HepG2 (cell line): ENCODE measurements around the gene OSBP. TPM values are rescaled to one million over a fixed set of nuclear protein-coding genes. Genes with fewer than 3 reads are reported as not detected.
A peak's percentile ranks its signal among the peaks of the same experiment; 100 is the strongest.

ENCODE experiments used
- EP300 ChIP-seq, 3 experiments: sonication (generic) in 1 of 3; formaldehyde crosslinking in 1 of 3; IDR thresholded peaks; 2 replicates each; pipeline versions ENCODE4 v1.5.1 to v1.6.1; 2011 to 2020; ENCODE audit warnings: low read depth in 2 of 3, low read length in 2 of 3, borderline replicate concordance in 1 of 3, improper control_type of control experiment in 1 of 3, mild to moderate bottlenecking in 1 of 3, missing genetic modification reagents in 1 of 3, moderate library complexity in 1 of 3
- ETV5 ChIP-seq: IDR thresholded peaks from 2 replicates; pipeline ENCODE4 v1.6.1; 2018; ENCODE audit warnings: missing biosample characterization, missing genetic modification reagents, inconsistent platforms, borderline replicate concordance
- JUND ChIP-seq: sonication (generic); formaldehyde crosslinking; IDR thresholded peaks from 2 replicates; pipeline ENCODE4 v1.8.0; 2022; ENCODE audit warnings: mild to moderate bottlenecking, missing genetic modification reagents
- KAT8 ChIP-seq: IDR thresholded peaks from 2 replicates; pipeline ENCODE4 v1.6.1; 2016; ENCODE audit warnings: missing genetic modification reagents, missing compliant biosample characterization
- KDM1A ChIP-seq: IDR thresholded peaks from 2 replicates; pipeline ENCODE4 v1.6.1; 2016; ENCODE audit warnings: missing compliant biosample characterization
- MYNN ChIP-seq: sonication (generic); formaldehyde crosslinking; IDR thresholded peaks from 2 replicates; pipeline ENCODE4 v1.4.0; 2020; ENCODE audit warnings: mild to moderate bottlenecking, low read depth, missing genetic modification reagents
- SMAD3 ChIP-seq: sonication (generic); formaldehyde crosslinking; IDR thresholded peaks from 2 replicates; pipeline ENCODE4 v1.4.0; 2020; ENCODE audit warnings: missing genetic modification reagents
- SNAPC2 ChIP-seq: sonication (generic); formaldehyde crosslinking; IDR thresholded peaks from 2 replicates; pipeline ENCODE4 v1.8.1; 2022; ENCODE audit warnings: mild to moderate bottlenecking, missing genetic modification reagents
- ZEB1 ChIP-seq: IDR thresholded peaks from 2 replicates; pipeline ENCODE4 v1.6.1; 2012; ENCODE audit warnings: mild to moderate bottlenecking, low read depth, inconsistent platforms; ENCODE audit not compliant: insufficient replicate concordance
- ZFP36L1 ChIP-seq: sonication (generic); formaldehyde crosslinking; IDR thresholded peaks from 2 replicates; pipeline ENCODE4 v1.8.0; 2022; ENCODE audit warnings: mild to moderate bottlenecking, missing genetic modification reagents, moderate library complexity
- ZNF136 ChIP-seq: sonication (generic); formaldehyde crosslinking; IDR thresholded peaks from 2 replicates; pipeline ENCODE4 v1.8.1; 2022; ENCODE audit warnings: low read depth, mild to moderate bottlenecking, moderate library complexity, missing genetic modification reagents
- polyA plus RNA-seq, 8 experiments: library from polyadenylated mRNA; depleted of rRNA in 3 of 8; stranded (reverse) in 7 of 8; unstranded in 1 of 8; fragments of >200 nt; fragmentation: Illumina TruSeq in 4 of 8; extraction: Trizol in 4 of 8; gene quantifications; 2 replicates each; pipeline versions ENCODE4 v1.2.1 to v1.2.3, GENCODE V29; 2011 to 2016; ENCODE audit warnings: low read depth in 4 of 8, missing spikeins in 1 of 8, mixed read lengths in 1 of 8; ENCODE audit not compliant: insufficient read depth in 1 of 8
- total RNA-seq, 5 experiments: library from RNA; depleted of rRNA; stranded (reverse); fragments of >200 nt; fragmentation: Illumina TruSeq; extraction: Trizol; gene quantifications; 2 replicates each; pipeline ENCODE4 v1.2.3, GENCODE V29; 2016; ENCODE audit warnings: low read depth in 1 of 5
- TF ChIP-seq, protein P1 (sequence below): sonication (generic); formaldehyde crosslinking; IDR thresholded peaks from 2 replicates; pipeline ENCODE4 v1.5.1; 2020; ENCODE audit warnings: mild to moderate bottlenecking, moderate library complexity, missing genetic modification reagents
- TF ChIP-seq, protein P2 (sequence below): sonication (generic); formaldehyde crosslinking; IDR thresholded peaks from 2 replicates; pipeline ENCODE4 v1.5.0; 2020; ENCODE audit warnings: missing genetic modification reagents
- TF ChIP-seq, protein P3 (sequence below): sonication (generic); formaldehyde crosslinking; IDR thresholded peaks from 2 replicates; pipeline ENCODE4 v1.5.1; 2020; ENCODE audit warnings: missing genetic modification reagents, mild to moderate bottlenecking, borderline replicate concordance
- TF ChIP-seq, protein P4 (sequence below): IDR thresholded peaks from 2 replicates; pipeline ENCODE4 v1.6.1; 2016; ENCODE audit warnings: mild to moderate bottlenecking
- TF ChIP-seq, protein P5 (sequence below), 2 experiments: sonication (generic) in 1 of 2; formaldehyde crosslinking in 1 of 2; IDR thresholded peaks; 2 replicates each; pipeline versions ENCODE4 v1.6.1 to v1.9.0; 2014 to 2022; ENCODE audit warnings: antibody characterized with exemption in 1 of 2, borderline replicate concordance in 1 of 2, inconsistent platforms in 1 of 2, low read depth in 1 of 2, missing genetic modification reagents in 1 of 2

The OSBP gene
- total and polyA plus RNA-seq, 2 of the 13 experiments (the other 11 are each of a cell fraction or from before 2014, with no cell fraction given) = 12.1 to 13.5 TPM

DNA sequence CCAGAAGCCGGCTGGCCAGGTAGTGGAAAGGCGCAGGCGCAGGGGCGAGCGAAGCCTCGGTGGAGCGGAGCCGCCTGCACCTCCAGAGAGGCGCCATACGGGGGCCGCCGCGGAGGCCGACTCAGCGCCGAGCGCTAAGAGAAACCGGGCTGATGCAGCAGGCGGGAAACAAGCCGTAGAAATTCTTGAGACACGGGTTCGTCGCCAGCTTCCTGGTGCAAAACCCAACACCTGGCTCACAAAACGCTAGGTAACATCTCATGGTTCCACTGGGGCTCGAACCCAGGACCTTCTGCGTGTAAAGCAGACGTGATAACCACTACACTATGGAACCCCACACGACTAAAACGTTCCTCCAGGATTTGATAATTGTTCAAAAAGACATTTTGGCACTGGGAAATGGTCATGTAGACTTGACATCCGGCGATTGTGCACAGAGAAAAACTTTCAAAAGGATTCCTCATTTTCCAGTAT lies 65.2 kb downstream of the OSBP start (continued):
- TF ChIP-seq ZFP36L1 = peak; percentile 90; the same call in 1 of the 2 replicates
- TF ChIP-seq JUND (CRISPR knock-in tag) = no peak; the same call in 1 of the 2 replicates
- TF ChIP-seq, protein P1, sequence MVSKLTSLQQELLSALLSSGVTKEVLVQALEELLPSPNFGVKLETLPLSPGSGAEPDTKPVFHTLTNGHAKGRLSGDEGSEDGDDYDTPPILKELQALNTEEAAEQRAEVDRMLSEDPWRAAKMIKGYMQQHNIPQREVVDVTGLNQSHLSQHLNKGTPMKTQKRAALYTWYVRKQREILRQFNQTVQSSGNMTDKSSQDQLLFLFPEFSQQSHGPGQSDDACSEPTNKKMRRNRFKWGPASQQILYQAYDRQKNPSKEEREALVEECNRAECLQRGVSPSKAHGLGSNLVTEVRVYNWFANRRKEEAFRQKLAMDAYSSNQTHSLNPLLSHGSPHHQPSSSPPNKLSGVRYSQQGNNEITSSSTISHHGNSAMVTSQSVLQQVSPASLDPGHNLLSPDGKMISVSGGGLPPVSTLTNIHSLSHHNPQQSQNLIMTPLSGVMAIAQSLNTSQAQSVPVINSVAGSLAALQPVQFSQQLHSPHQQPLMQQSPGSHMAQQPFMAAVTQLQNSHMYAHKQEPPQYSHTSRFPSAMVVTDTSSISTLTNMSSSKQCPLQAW = peak; percentile 50; the same call in 1 of the 2 replicates
- peak; percentile 88 for TF ChIP-seq SMAD3 (CRISPR knock-in tag)
- 0 out of 2 replicates have a peak, but pooled peaks have one; percentile 60 for TF ChIP-seq MYNN
- no peak for TF ChIP-seq ZEB1
- no peak; the same call in 1 of the 2 replicates for TF ChIP-seq ZNF136 (CRISPR knock-in tag)
- TF ChIP-seq SNAPC2 = peak; percentile 66; the same call in 1 of the 2 replicates
- no peak for TF ChIP-seq KDM1A (CRISPR knock-in tag)
- TF ChIP-seq, protein P2, sequence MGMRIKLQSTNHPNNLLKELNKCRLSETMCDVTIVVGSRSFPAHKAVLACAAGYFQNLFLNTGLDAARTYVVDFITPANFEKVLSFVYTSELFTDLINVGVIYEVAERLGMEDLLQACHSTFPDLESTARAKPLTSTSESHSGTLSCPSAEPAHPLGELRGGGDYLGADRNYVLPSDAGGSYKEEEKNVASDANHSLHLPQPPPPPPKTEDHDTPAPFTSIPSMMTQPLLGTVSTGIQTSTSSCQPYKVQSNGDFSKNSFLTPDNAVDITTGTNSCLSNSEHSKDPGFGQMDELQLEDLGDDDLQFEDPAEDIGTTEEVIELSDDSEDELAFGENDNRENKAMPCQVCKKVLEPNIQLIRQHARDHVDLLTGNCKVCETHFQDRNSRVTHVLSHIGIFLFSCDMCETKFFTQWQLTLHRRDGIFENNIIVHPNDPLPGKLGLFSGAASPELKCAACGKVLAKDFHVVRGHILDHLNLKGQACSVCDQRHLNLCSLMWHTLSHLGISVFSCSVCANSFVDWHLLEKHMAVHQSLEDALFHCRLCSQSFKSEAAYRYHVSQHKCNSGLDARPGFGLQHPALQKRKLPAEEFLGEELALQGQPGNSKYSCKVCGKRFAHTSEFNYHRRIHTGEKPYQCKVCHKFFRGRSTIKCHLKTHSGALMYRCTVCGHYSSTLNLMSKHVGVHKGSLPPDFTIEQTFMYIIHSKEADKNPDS (CRISPR knock-in tag) = 0 out of 2 replicates have a peak, but pooled peaks have one; percentile 59
- TF ChIP-seq KAT8 (CRISPR knock-in tag) = peak; percentile 74
- TF ChIP-seq, protein P3, sequence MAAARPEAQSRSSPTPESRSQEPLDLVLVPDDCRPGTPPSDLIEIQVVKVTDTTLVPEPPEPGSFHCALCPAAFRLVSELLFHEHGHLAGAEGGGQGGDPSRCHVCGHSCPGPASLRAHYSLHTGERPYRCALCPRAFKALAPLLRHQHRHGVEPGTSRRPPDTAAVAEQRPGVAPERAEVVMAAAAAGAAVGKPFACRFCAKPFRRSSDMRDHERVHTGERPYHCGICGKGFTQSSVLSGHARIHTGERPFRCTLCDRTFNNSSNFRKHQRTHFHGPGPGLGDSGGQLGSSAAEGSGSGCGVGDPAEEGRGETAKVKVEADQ (CRISPR knock-in tag) = peak; percentile 96; the same call in 1 of the 2 replicates
- TF ChIP-seq, protein P4, sequence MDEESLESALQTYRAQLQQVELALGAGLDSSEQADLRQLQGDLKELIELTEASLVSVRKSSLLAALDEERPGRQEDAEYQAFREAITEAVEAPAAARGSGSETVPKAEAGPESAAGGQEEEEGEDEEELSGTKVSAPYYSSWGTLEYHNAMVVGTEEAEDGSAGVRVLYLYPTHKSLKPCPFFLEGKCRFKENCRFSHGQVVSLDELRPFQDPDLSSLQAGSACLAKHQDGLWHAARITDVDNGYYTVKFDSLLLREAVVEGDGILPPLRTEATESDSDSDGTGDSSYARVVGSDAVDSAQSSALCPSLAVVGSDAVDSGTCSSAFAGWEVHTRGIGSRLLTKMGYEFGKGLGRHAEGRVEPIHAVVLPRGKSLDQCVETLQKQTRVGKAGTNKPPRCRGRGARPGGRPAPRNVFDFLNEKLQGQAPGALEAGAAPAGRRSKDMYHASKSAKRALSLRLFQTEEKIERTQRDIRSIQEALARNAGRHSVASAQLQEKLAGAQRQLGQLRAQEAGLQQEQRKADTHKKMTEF (CRISPR knock-in tag) = peak; percentile 68; the same call in 1 of the 2 replicates
- TF ChIP-seq, protein P5, sequence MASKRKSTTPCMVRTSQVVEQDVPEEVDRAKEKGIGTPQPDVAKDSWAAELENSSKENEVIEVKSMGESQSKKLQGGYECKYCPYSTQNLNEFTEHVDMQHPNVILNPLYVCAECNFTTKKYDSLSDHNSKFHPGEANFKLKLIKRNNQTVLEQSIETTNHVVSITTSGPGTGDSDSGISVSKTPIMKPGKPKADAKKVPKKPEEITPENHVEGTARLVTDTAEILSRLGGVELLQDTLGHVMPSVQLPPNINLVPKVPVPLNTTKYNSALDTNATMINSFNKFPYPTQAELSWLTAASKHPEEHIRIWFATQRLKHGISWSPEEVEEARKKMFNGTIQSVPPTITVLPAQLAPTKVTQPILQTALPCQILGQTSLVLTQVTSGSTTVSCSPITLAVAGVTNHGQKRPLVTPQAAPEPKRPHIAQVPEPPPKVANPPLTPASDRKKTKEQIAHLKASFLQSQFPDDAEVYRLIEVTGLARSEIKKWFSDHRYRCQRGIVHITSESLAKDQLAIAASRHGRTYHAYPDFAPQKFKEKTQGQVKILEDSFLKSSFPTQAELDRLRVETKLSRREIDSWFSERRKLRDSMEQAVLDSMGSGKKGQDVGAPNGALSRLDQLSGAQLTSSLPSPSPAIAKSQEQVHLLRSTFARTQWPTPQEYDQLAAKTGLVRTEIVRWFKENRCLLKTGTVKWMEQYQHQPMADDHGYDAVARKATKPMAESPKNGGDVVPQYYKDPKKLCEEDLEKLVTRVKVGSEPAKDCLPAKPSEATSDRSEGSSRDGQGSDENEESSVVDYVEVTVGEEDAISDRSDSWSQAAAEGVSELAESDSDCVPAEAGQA (IDR thresholded peaks at IDR 0.05; ENCODE audit: low read depth) = no peak
- TF ChIP-seq, protein P5 (CRISPR knock-in tag; IDR thresholded peaks at IDR 0.05; ENCODE audit: borderline replicate concordance) = no peak
- TF ChIP-seq EP300 (IDR thresholded peaks at IDR 0.05; ENCODE audit: low read depth in 2 of 2, low read length in 2 of 2) = 0 out of 4 replicates have a peak, but pooled peaks of 1 of the 2 experiments have one; percentile 10
- no peak for TF ChIP-seq EP300 (CRISPR knock-in tag; IDR thresholded peaks at IDR 0.05; ENCODE audit: borderline replicate concordance)
- TF ChIP-seq ETV5 (CRISPR knock-in tag) = peak; percentile 70
